ENCODE measurements around the gene PCDH7. TPM values are rescaled to one million over a fixed set of nuclear protein-coding genes. Genes with fewer than 3 reads are reported as not detected.
A peak's percentile ranks its signal among the peaks of the same experiment; 100 is the strongest.

PCDH7 gene
- total RNA-seq, 1 experiment from 2014 or later: 65.9 TPM

DNA sequence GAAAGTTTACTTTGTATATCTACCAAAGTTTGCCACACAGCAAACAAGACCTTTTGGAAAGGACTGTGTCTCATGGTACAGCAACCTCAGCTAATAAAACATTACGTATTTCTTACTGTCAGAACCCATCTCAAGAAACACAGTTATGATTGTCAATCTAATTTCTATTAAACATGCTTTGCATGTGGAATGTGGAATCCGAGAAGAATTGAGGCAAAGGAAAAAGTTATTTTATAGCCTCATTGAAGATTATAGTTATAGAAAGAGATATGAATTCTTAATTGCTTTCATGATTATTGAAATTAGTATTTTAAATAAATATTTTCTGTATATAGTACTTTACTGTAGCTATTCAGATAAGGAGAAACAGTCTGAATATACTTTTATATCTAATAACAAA is 5.4 kb downstream of the PCDH7 start:
- DNase-seq (ENCODE audit: low read depth, low spot score) (no peak), ATAC-seq (no peak)
- Histone ChIP-seq H3K36me3 (ENCODE audit: control insufficient read depth in 1 of 2, insufficient read depth in 2 of 2, low read length in 2 of 2) (peaks cover 0 to 4% of the 10 kb centered on the region in 2 experiments; a peak in 1 of 4 replicates), H3K4me1 (ENCODE audit: control insufficient read depth in 1 of 2, insufficient read depth in 2 of 2, low read length in 2 of 2) (peaks cover 4 to 32% of the 10 kb centered on the region in 2 experiments; a peak in 3 of 4 replicates), H3K9ac (ENCODE audit: low read length) (no peak overlapping the region), H3K4me3 (replicated peaks in 1 of 2; ENCODE audit: low read depth in 1 of 2, low read length in 2 of 2) (no peak overlapping the region), H3K27me3 (ENCODE audit: insufficient read depth, low read length) (no peaks in the 10 kb centered on the region), H3K79me2 (ENCODE audit: insufficient read depth, low read length) (no peaks in the 10 kb centered on the region), H4K20me1 (ENCODE audit: insufficient read depth) (no peaks in the 10 kb centered on the region), H2AFZ (ENCODE audit: low read depth, low read length, poor library complexity, severe bottlenecking) (peak overlapping the region; percentile 75), H3K9me2 (ENCODE audit: insufficient read depth) (no peaks in the 10 kb centered on the region), H3K27ac (ENCODE audit: low read depth, low read length) (no peak overlapping the region; the same call in 1 of the 2 replicates), H3K9me3 (ENCODE audit: control insufficient read depth in 1 of 2, insufficient read depth in 1 of 2, low read depth in 1 of 2, low read length in 2 of 2) (peaks cover 10 to 25% of the 10 kb centered on the region in 2 experiments; a peak in 2 of 4 replicates), H3K4me2 (ENCODE audit: low read length) (no peak overlapping the region)
- POLR2A ChIA-PET: no interaction called here
- no TSS peak for BruUV-seq (replicated peaks)
- TF ChIP-seq SIN3A (IDR thresholded peaks at IDR 0.05; ENCODE audit: low read depth): no peak
- TF ChIP-seq ZFX (IDR thresholded peaks at IDR 0.05): no peak
- TF ChIP-seq SRF (IDR thresholded peaks at IDR 0.05; ENCODE audit: low read depth): no peak
- TF ChIP-seq ELF1 (IDR thresholded peaks at IDR 0.05; ENCODE audit: borderline replicate concordance, low read depth): no peak
- TF ChIP-seq, protein P1, sequence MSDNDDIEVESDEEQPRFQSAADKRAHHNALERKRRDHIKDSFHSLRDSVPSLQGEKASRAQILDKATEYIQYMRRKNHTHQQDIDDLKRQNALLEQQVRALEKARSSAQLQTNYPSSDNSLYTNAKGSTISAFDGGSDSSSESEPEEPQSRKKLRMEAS (IDR thresholded peaks at IDR 0.05): no peak
- TF ChIP-seq RAD21 (IDR thresholded peaks at IDR 0.05; ENCODE audit: low read depth): no peak
- TF ChIP-seq, protein P2, sequence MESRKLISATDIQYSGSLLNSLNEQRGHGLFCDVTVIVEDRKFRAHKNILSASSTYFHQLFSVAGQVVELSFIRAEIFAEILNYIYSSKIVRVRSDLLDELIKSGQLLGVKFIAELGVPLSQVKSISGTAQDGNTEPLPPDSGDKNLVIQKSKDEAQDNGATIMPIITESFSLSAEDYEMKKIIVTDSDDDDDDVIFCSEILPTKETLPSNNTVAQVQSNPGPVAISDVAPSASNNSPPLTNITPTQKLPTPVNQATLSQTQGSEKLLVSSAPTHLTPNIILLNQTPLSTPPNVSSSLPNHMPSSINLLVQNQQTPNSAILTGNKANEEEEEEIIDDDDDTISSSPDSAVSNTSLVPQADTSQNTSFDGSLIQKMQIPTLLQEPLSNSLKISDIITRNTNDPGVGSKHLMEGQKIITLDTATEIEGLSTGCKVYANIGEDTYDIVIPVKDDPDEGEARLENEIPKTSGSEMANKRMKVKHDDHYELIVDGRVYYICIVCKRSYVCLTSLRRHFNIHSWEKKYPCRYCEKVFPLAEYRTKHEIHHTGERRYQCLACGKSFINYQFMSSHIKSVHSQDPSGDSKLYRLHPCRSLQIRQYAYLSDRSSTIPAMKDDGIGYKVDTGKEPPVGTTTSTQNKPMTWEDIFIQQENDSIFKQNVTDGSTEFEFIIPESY (IDR thresholded peaks at IDR 0.05; ENCODE audit: extremely low read depth, insufficient replicate concordance, low read length): no peak
- TF ChIP-seq, protein P3, sequence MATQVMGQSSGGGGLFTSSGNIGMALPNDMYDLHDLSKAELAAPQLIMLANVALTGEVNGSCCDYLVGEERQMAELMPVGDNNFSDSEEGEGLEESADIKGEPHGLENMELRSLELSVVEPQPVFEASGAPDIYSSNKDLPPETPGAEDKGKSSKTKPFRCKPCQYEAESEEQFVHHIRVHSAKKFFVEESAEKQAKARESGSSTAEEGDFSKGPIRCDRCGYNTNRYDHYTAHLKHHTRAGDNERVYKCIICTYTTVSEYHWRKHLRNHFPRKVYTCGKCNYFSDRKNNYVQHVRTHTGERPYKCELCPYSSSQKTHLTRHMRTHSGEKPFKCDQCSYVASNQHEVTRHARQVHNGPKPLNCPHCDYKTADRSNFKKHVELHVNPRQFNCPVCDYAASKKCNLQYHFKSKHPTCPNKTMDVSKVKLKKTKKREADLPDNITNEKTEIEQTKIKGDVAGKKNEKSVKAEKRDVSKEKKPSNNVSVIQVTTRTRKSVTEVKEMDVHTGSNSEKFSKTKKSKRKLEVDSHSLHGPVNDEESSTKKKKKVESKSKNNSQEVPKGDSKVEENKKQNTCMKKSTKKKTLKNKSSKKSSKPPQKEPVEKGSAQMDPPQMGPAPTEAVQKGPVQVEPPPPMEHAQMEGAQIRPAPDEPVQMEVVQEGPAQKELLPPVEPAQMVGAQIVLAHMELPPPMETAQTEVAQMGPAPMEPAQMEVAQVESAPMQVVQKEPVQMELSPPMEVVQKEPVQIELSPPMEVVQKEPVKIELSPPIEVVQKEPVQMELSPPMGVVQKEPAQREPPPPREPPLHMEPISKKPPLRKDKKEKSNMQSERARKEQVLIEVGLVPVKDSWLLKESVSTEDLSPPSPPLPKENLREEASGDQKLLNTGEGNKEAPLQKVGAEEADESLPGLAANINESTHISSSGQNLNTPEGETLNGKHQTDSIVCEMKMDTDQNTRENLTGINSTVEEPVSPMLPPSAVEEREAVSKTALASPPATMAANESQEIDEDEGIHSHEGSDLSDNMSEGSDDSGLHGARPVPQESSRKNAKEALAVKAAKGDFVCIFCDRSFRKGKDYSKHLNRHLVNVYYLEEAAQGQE (IDR thresholded peaks at IDR 0.05; ENCODE audit: low read depth): no peak
- CTCF ChIA-PET: no interaction called here
- RAD21 ChIA-PET (ENCODE audit: low non-redundant PET in 1 of 2, low total read pairs in 2 of 2, uncharacterized antibody in 2 of 2, unreplicated experiment in 2 of 2): no interaction called here
- intact Hi-C loops (cut with micrococcal nuclease): no loop called here

Measured in HCT116 (cell line).